Astrocyte of the spinal cord (primary cell): ENCODE results near the gene DDX10.
A peak's percentile ranks its signal among the peaks of the same experiment; 100 is the strongest.

Source experiments
- DNase-seq: peaks from one replicate; pipeline ENCODE4 v3.0.0; 2011; ENCODE audit warnings: low read depth, low spot score
- H3K4me3 ChIP-seq: 2 replicates; pipeline ENCODE4 v1.5.1; 2011; ENCODE audit warnings: low read depth, mild to moderate bottlenecking, low read length, moderate library complexity
- CTCF ChIP-seq: IDR thresholded peaks from 2 replicates; pipeline ENCODE4 v1.5.1; 2012; ENCODE audit warnings: low read depth, mild to moderate bottlenecking, low read length, inconsistent platforms
- in situ Hi-C: cut with HindIII; loops from 2 replicates; pipeline ENCODE4 v1.10.0; 2017; ENCODE audit warnings: low sequenced_read_pairs

DDX10 gene

GRCh38 chr11:108923413-108923812, 258.5 kb downstream of the DDX10 start:
- in situ Hi-C loops, result no loop called here
- no peak overlapping the region for H3K4me3 ChIP-seq
- DNase-seq, result no peak
- no peak for TF ChIP-seq CTCF

GRCh38 chr11:108926171-108926840, 261.4 kb downstream of the DDX10 start:
- in situ Hi-C loops, result no loop called here

GRCh38 chr11:108926841-108927577, 262.1 kb downstream of the DDX10 start:
- in situ Hi-C loops, result no loop called here
- no peak overlapping the region for H3K4me3 ChIP-seq
- DNase-seq, result no peak
- TF ChIP-seq CTCF, result no peak

More at GRCh38 chr11:108926171-108926840, 261.4 kb downstream of the DDX10 start:
- no peak for TF ChIP-seq CTCF
- DNase-seq, result no peak
- H3K4me3 ChIP-seq, result no peak overlapping the region

- DNase-seq, result no peak
- TF ChIP-seq CTCF, result no peak
- in situ Hi-C loops, result no loop called here
- no peak overlapping the region for H3K4me3 ChIP-seq
Observed at GRCh38 chr11:108927791-108928545, 263.1 kb downstream of the DDX10 start.

GRCh38 chr11:108929241-108929640, 264.4 kb downstream of the DDX10 start:
- TF ChIP-seq CTCF, result no peak
- H3K4me3 ChIP-seq, result no peak overlapping the region
- in situ Hi-C loops, result no loop called here
- DNase-seq, result peak; percentile 95

GRCh38 chr11:108931168-108931567, 266.3 kb downstream of the DDX10 start:
- TF ChIP-seq CTCF, result no peak
- DNase-seq, result peak; percentile 58
- in situ Hi-C loops, result no loop called here
- no peak overlapping the region for H3K4me3 ChIP-seq
